Stimulated activated CD8-positive, alpha-beta memory T cell treated with anti-CD3 and anti-CD28 coated beads, Interleukin-2, amount 100 ng/mL, for 48 hours (primary cell): Measurements from ENCODE around the gene TMEM266.

Experiments used
- DNase-seq, 2 donors: peaks; one replicate each; pipeline ENCODE4 v3.0.0-alpha.2; 2020; ENCODE audit warnings: low read depth in 2 of 2

The TMEM266 gene

GRCh38 chr15:76201536-76202255 is 141.9 kb downstream of the TMEM266 start:
- DNase-seq, result no peak

DNA sequence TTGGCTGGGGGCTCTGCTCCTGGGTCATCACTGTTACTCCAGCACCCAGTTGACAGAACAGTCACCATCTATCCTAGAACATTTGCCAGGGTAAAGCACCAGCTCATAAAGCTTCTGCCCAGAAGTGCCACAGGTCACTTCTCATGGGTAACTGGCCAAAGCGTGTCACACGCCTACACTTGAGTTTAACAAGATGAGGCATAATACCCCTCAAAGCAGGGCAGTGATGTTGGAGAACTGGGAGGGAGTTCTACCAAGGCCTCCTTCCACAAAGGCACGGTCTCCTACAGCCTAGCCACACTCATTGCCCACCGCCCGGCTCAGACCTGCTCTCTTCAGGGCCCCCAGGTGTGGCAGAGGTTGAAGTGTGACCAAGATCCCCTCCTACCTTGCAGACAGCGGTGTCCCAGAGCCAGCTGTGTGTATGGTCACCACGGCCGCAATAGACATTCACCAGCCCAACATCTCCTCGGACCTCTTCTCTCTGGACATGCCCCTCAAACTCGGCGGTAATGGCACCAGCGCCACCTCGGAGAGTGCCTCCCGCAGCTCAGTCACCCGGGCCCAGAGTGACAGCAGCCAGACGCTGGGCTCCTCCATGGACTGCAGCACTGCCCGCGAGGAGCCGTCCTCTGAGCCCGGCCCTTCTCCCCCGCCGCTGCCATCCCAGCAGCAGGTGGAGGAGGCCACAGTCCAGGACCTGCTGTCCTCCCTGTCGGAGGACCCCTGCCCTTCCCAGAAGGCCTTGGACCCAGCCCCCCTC is 143.7 kb downstream of the TMEM266 start:
- DNase-seq, result no peak

DNA sequence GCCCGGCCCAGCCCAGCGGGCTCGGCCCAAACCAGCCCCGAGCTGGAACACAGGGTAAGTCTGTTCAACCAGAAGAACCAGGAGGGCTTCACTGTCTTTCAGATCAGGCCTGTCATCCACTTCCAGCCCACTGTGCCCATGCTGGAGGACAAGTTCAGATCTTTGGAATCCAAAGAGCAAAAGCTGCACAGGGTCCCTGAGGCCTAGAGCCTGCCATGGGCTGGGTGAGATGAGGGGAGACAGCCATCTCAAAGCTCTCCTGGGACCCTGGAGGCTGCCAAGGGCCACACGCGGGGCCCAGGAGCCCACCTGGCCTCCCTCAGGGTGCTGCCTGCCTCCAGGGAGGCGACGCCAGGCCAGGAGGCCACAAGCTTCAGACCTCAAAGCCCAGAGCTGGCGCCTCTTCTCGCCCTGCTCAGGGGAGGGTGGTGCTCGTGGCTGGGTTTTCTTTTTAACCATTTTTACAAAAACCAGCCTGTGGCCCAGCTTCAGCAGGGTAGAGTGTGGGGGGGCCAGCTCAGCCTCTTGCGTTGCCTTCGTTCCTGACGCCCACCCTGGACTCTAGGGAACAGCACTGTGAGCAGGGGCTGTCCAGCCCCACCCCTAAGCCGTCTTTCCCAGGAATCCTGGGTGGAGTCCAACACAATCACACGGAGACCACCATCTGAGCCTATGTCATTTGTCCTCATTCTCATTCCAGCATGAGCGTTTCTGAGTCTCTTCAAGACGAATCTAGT is 144.5 kb downstream of the TMEM266 start:
- no peak for DNase-seq

- no peak for DNase-seq
These were observed 145.2 kb downstream of the TMEM266 start for GRCh38 chr15:76204916-76205460.

DNA sequence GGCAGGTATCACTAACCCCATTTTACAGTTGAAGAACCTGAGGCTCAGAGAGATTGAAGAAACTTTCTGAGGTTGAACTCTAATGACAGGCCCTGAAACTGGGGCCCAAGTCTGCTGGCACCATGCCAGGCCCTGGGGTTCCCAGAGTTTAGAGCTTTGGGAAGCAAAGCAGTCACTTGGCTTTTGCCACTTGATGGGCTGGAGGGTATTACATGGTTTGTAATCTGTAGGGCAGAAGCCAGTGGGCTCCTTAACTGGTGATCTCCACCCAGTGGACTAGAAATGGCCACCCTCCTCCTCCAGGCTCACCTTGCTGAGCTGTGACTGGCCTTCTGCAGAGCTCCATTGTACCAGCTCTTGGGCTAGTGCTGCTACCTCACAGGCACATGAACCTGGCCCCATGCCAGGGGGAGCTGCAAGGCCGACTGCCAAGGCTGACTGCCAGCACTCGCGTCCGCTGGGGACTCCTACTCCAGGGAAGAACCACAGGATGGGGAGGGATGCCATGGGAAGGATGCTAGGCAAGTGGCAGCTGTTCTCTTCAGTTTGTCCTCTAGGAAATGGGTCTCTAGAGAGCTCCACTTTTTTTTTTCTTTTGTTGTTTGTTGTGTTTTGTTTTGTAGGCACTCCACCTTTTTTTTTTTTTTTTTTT is 146.7 kb downstream of the TMEM266 start:
- DNase-seq, result no peak

GRCh38 chr15:76208084-76208785 is 148.4 kb downstream of the TMEM266 start:
- DNase-seq, result no peak

DNA sequence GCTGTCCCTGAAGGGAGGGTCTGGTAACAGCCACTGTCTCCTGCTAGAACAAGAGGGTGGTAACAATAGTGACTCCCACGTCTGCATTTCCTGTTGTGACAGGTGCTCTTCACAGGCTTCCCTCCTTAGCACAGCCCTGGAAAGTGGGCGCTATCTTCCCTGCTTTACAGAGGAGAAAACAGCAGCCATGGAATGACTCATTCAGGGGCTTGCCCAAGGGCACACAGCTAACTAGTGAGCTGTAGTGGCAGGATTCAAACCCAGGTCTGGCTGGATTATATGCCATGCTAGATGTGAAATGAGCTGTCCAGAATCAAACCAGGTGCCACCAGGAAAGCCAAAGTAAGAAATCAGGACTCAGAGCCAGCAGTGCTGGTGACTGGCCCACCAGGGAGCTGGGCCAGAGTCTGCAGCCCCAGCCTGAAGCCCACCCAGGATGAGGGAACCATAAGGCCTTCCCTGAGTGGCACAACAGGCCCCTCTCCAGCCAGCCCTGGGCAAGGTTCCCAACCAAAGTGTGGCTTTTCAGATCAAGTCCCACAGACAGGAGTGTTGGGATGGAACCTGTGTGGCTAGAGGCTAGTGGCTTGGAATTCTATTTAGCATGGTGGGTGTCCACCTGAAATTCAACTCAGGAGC is 149.1 kb downstream of the TMEM266 start:
- DNase-seq, result no peak

GRCh38 chr15:76209523-76209922 is 149.7 kb downstream of the TMEM266 start:
- no peak for DNase-seq

DNA sequence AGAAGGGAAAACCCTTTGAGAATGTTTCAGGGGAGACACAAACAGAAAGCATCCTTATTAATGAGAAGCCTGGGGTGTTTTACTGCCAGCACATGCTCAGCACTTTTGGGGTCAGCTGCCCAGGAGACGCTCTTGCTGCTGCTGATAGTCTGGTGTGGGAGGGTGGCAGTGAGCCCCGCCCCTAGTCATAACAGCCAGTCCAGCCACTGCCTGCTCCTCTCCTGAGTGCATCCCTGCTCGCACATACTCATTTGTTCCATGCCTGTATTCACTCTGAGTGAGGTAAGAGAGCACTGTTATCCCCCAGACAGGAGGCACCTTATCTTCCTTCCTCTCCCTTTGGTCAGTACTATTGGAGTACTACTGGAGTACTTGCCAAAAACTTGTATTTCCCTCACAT is 150.2 kb downstream of the TMEM266 start:
- DNase-seq, result no peak

DNA sequence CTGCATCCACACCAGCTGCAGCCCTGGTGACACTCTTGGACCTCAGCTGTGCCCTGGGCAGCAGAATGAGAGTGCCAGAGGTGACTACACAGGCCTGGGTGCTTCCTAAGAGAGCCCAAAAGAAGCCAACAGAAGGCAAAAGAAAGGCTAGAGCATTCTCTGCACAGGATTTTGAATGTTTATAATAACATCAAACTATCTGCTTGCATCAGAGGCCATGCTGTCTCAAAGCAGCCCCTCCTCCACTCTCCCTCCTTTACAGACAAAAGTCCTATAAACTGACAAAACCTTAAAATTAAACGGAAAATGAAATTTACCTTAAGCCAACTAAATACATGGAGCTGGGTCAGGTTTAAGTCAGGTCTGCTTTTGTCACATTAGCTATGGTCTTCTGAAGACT is 155.8 kb downstream of the TMEM266 start:
- DNase-seq, result no peak

DNA sequence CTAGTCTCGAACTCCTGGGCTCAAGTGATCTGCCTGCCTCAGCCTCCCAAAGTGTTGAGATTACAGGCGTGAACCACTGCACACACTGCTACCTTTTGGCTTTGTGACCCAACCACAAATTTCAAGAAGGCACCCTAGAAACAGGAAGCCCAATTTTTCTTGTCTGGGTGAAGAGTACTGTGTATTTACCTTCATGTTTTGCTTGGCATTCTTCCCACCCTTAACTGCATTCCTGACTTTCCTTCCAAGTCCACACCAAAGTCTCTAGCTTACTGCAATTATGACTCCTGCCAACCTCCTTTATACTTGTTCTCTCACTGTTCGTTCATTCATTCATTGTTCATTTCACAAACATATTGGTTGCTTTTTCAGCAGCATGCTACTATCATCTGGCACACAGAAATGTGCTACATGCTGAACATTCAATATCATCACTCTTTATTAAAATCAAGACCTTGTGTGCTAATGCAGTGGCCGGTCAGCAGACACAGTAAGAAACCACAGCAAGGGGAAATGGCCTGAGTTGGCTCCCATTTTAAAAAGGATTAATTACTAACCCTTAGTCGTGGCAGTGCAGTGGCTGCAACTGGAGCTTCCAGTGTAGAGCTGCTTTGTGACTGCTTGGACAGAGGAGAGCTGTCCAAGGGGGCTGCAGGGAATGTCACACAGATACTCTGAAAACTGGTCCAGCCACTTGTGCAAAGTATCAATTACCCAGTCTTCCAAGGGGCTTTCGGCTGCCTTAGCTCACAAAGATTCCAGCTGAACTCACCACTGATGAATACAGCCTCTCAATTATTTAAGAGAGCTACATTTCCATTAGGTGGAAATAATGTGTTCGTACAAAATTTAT is 157.5 kb downstream of the TMEM266 start:
- DNase-seq, result no peak

DNA sequence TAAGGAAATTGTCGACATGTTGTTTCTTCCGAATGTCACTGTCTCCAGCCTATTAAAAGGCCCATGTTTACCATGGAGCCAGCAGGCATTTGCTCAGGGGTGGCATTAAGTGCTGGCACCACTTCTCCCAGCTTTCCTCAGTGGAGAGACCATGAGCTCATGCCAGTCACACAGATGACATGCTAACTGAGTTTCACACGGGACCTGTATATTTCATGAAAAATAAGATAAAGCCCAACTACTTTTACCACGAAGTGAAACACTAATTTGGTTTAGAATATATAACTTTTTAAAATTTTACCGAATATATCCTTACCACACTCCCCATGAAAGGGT is 158.1 kb downstream of the TMEM266 start:
- no peak for DNase-seq

GRCh38 chr15:76221085-76221767 is 161.4 kb downstream of the TMEM266 start:
- DNase-seq, result no peak

GRCh38 chr15:76222159-76222558 is 162.4 kb downstream of the TMEM266 start:
- DNase-seq, result no peak

DNA sequence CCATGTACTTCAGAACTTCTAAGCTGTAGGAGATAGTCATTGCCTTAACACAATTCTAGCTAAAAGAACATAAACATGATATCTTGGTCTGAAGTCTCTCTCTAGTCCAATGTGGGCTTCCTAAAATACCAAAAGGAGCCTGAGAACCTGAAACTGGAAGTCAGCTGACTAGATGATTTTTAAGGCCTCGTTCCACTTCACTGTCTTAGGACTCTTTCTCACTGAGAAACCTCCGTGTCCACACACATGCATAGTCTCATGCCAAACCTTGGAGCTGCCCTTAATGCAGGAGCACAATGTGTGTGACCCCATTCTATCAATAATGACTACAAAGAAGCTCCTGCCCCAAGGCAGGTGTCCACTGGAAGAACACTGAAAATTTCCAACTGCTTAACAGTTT is 163.7 kb downstream of the TMEM266 start:
- DNase-seq, result no peak

DNA sequence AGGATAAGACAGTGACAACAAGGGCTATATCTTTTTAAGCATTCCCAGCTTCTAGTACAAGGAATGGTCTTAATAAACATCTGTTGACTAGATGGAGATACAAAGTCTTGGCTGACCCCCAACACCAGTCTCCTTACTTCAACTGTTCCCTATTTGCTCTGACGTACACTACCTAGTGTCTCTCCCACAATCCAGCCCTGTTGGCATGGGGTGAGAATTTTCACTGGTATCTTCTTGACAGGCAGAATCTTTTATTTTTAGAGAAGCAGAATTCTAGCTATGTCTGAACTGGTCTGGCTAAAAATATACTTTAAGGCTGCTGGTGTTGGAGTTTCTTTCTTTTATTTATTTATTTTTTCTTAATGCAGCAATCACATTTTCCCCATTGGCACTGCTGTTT is 169.5 kb downstream of the TMEM266 start:
- DNase-seq, result no peak

DNA sequence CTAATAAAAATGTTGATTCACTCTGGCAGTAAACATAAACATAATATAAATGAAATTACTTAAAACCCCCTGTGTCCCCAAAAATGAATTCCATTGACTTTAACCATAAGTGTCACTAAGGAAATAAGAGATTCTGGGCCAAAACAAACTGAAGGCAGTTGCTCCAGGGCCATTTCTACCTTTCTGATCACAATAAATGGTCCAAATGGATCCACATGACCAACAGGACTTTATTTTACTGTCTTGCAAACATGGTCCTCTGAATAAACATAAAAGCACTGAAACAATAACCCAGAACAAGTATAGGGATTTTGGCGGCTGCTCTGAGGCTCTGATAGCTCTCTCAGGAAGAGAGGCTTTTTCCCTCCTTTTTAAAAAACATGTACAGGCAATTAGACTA is 174.1 kb downstream of the TMEM266 start:
- DNase-seq, result no peak

DNA sequence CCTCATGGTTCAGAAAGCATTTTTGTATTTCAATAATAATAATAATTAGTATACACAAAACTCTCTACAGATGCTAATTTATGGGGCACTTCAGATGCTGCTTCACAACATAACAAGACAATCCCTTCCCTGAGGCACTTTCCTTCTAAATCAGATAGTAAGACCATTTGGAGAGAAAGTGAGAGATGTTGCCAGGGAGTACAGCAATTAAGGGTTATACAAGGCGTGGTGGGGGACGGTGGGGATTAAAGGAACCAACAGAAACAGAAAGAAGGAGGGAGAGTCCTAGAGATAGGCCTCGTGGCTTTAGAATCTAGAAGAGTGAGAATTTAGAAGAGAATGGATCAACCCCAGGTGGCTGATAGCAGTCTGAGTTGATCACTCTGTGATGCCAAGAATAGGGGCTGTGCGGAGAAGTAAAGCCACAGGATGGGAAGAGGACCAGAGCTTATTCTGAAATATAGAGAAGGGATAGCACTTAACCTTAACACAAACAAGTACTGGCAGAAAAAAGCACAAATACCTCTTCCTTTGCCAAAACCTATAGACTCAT is 174.6 kb downstream of the TMEM266 start:
- DNase-seq, result no peak

DNA sequence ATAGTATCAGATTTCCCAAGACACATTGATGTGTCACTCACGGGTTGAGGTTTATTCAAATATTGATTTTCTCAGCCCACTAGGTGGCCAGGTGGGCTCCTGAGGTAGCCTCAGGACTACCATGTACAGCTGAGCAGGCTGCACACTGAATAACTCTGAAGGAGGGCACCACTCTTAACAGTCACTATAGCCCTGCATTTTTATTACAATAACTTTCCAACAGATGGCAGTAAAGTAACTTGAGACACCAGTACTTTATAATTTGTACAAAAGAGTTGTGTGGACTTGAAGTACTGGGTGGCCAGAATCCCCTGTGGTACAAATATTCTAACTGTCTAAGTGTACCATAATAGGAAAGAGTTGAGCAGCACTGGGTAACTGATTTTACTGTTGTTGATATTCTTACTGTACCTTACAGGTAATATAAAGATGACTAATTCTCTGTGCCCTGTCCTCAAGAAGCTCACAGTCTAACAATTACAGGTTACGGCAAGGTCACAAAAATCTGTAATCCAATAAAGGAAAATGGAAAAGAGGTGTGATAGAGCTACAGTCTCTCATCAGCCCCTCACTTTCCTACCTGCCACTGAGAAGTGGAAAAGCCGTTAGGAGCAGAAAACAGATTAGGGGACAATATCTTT is 175.5 kb downstream of the TMEM266 start:
- DNase-seq, result no peak
